Fibroblast of lung (primary cell): ENCODE measurements around the gene OR2T6. TPM values are rescaled to one million over a fixed set of nuclear protein-coding genes. Genes with fewer than 3 reads are reported as not detected.

Experiments
- DNase-seq, 2 donors: peaks; one replicate each; pipeline versions ENCODE4 v3.0.0 to v3.0.0-alpha.2; 2010; ENCODE audit warnings: low read depth in 2 of 2
- H2AFZ ChIP-seq: 2 replicates; pipeline ENCODE4 v1.5.1; 2012; ENCODE audit warnings: low read length, control low read depth, inconsistent platforms
- H3K27ac ChIP-seq: 2 replicates; pipeline ENCODE4 v1.5.1; 2011; ENCODE audit warnings: low read length, control low read depth; ENCODE audit not compliant: insufficient read depth
- H3K27me3 ChIP-seq: 2 replicates; pipeline ENCODE4 v1.5.1; 2011; ENCODE audit warnings: mild to moderate bottlenecking, low read length; ENCODE audit not compliant: control insufficient read depth, insufficient read depth
- H3K36me3 ChIP-seq: 2 replicates; pipeline ENCODE4 v1.5.1; 2011; ENCODE audit warnings: low read length; ENCODE audit not compliant: control insufficient read depth, insufficient read depth
- H3K4me1 ChIP-seq: 2 replicates; pipeline ENCODE4 v1.5.1; 2011; ENCODE audit warnings: low read length; ENCODE audit not compliant: control insufficient read depth, insufficient read depth; ENCODE audit errors: extremely low read depth
- H3K4me2 ChIP-seq: 2 replicates; pipeline ENCODE4 v1.5.1; 2011; ENCODE audit warnings: low read length, control low read depth; ENCODE audit not compliant: insufficient read depth; ENCODE audit errors: extremely low read depth
- H3K4me3 ChIP-seq, 4 experiments: fragments of 200-600 bp in 1 of 4; sonication (generic) in 1 of 4; replicated peaks in 1 of 4; 2 replicates each; pipeline ENCODE4 v1.5.1; 2011 to 2016; ENCODE audit warnings: low read length in 4 of 4, low read depth in 3 of 4, mild to moderate bottlenecking in 3 of 4, control low read depth in 2 of 4, inconsistent platforms in 1 of 4, mixed read lengths in 1 of 4; ENCODE audit not compliant: insufficient read depth in 1 of 4; ENCODE audit errors: control extremely low read depth in 1 of 4
- H3K79me2 ChIP-seq: 2 replicates; pipeline ENCODE4 v1.5.1; 2012; ENCODE audit warnings: mild to moderate bottlenecking, low read length, inconsistent platforms; ENCODE audit not compliant: control insufficient read depth, insufficient read depth
- H3K9ac ChIP-seq: 2 replicates; pipeline ENCODE4 v1.5.1; 2011; ENCODE audit warnings: mild to moderate bottlenecking, low read length, control low read depth; ENCODE audit not compliant: insufficient read depth
- H3K9me3 ChIP-seq: 2 replicates; pipeline ENCODE4 v1.5.1; 2012; ENCODE audit warnings: low read depth, low read length; ENCODE audit not compliant: control insufficient read depth, insufficient read depth
- H4K20me1 ChIP-seq: 2 replicates; pipeline ENCODE4 v1.5.1; 2011; ENCODE audit warnings: low read length; ENCODE audit not compliant: control insufficient read depth, insufficient read depth; ENCODE audit errors: extremely low read depth
- EZH2 ChIP-seq: IDR thresholded peaks from 2 replicates; pipeline ENCODE4 v1.5.1; 2012; ENCODE audit warnings: low read length, control low read depth, mild to moderate bottlenecking; ENCODE audit errors: missing control alignments
- polyA minus RNA-seq: library from RNA; depleted of rRNA, polyadenylated mRNA; stranded (reverse); fragments of >200 nt; gene quantifications from 2 replicates; pipeline ENCODE4 v1.2.3, GENCODE V29; 2011; ENCODE audit warnings: low replicate concordance
- polyA plus RNA-seq, 2 donors: library from polyadenylated mRNA; depleted of rRNA in 1 of 2; stranded (reverse) in 1 of 2; unstranded in 1 of 2; fragments of >200 nt; gene quantifications; 2 replicates each; pipeline ENCODE4 v1.2.1, GENCODE V29; 2011 to 2012; ENCODE audit warnings: missing spikeins in 1 of 2
- total RNA-seq: library from RNA; depleted of rRNA; stranded (reverse); fragments of >200 nt; gene quantifications from 2 replicates; pipeline ENCODE4 v1.2.1, GENCODE V29; 2014
- TF ChIP-seq, protein P1 (sequence below), 2 donors: IDR thresholded peaks in 1 of 2; conservative IDR thresholded peaks in 1 of 2; 1 replicate in 1 of 2; 2 replicates in 1 of 2; pipeline ENCODE4 v1.5.1; 2011 to 2012; ENCODE audit warnings: low read length in 2 of 2, control low read depth in 1 of 2, inconsistent platforms in 1 of 2, low read depth in 1 of 2, mild to moderate bottlenecking in 1 of 2

The OR2T6 gene, protein sequence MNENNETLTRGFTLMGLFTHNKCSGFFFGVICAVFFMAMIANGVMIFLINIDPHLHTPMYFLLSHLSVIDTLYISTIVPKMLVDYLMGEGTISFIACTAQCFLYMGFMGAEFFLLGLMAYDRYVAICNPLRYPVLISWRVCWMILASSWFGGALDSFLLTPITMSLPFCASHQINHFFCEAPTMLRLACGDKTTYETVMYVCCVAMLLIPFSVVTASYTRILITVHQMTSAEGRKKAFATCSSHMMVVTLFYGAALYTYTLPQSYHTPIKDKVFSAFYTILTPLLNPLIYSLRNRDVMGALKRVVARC
- total RNA-seq: not detected in 2 replicates
- polyA plus RNA-seq: not detected in 2 replicates
- not detected in 2 replicates for polyA plus RNA-seq (2012)
- not detected in 2 replicates for polyA minus RNA-seq

GRCh38 chr1:248375446-248375845, at the start of gene OR2T6:
Gene OR2T6, plus strand, starts transcription at chr1:248375746. Its CDS starts 11,863 bp downstream, at chr1:248387609.
- no peaks in the 10 kb centered on the region for H3K4me1 ChIP-seq
- no peaks in the 10 kb centered on the region for H3K36me3 ChIP-seq
- no peaks in the 10 kb centered on the region for H3K9me3 ChIP-seq
- no peak for DNase-seq
- no peak within 1 kb of the TSS for H3K4me3 ChIP-seq
- no peak within 1 kb of the TSS for H3K27ac ChIP-seq
- no peaks in the 10 kb centered on the region for H3K27me3 ChIP-seq
- H3K79me2 ChIP-seq: no peaks in the 10 kb centered on the region
- TF ChIP-seq, protein P1, sequence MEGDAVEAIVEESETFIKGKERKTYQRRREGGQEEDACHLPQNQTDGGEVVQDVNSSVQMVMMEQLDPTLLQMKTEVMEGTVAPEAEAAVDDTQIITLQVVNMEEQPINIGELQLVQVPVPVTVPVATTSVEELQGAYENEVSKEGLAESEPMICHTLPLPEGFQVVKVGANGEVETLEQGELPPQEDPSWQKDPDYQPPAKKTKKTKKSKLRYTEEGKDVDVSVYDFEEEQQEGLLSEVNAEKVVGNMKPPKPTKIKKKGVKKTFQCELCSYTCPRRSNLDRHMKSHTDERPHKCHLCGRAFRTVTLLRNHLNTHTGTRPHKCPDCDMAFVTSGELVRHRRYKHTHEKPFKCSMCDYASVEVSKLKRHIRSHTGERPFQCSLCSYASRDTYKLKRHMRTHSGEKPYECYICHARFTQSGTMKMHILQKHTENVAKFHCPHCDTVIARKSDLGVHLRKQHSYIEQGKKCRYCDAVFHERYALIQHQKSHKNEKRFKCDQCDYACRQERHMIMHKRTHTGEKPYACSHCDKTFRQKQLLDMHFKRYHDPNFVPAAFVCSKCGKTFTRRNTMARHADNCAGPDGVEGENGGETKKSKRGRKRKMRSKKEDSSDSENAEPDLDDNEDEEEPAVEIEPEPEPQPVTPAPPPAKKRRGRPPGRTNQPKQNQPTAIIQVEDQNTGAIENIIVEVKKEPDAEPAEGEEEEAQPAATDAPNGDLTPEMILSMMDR (conservative IDR thresholded peaks at IDR 0.05 in 1 of 2, IDR thresholded peaks at IDR 0.05 in 1 of 2; ENCODE audit: low read depth in 1 of 2, low read length in 2 of 2): no peak
- no peak for TF ChIP-seq EZH2
- no peaks in the 10 kb centered on the region for H4K20me1 ChIP-seq
- H3K4me2 ChIP-seq: no peak within 1 kb of the TSS
- no peak within 1 kb of the TSS for H2AFZ ChIP-seq
- no peak within 1 kb of the TSS for H3K9ac ChIP-seq

DNA sequence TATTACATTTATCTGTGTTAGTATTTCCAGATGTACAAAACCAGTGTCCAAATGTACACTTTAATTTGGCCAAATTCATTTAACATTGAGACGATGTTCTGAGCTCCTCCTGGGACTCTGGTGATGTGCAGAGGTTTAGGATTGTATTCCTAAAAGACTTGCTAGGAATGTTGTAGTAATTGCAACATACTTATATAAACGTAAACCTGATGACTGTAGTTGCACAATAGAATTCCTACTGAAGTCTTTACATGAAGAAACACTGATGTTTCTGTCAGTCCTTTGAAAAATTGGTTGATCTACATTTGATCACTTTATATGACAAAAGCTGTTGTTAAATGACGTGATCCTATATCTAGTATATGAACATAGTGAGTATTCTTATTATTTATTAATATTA, 32.1 kb upstream of the OR2T6 start:
- Histone ChIP-seq H3K27me3 (no peaks in the 10 kb centered on the region), H3K79me2 (no peaks in the 10 kb centered on the region), H3K9ac (no peak overlapping the region), H3K4me1 (no peaks in the 10 kb centered on the region), H3K9me3 (no peaks in the 10 kb centered on the region), H3K27ac (no peak overlapping the region), H3K4me3 (no peak overlapping the region), H3K4me2 (no peak overlapping the region), H4K20me1 (no peaks in the 10 kb centered on the region), H3K36me3 (no peaks in the 10 kb centered on the region), H2AFZ (no peak overlapping the region)
- TF ChIP-seq EZH2: no peak
- TF ChIP-seq, protein P1 (conservative IDR thresholded peaks at IDR 0.05 in 1 of 2, IDR thresholded peaks at IDR 0.05 in 1 of 2; ENCODE audit: low read depth in 1 of 2, low read length in 2 of 2): no peak
- DNase-seq: no peak

DNA sequence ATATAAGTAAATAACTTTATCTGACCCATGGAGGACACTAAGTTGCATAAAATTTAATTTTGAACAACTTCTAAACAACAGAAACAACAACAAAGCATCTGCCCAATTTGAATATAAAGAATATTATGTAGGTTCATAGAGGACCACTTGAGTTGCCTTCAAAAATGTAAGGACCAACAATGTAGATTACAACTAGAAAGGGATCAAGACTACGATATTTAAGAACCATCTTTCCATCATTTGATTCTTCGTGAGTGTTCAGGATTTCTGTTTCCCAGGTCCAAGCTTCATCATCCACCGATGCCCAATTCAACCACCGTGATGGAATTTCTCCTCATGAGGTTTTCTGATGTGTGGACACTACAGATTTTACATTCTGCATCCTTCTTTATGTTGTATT, 27.1 kb upstream of the OR2T6 start, which contains the start of gene OR14C36:
Gene OR14C36, plus strand, starts transcription at position 301 of the 400 bp plus-strand sequence. Its CDS starts 0 bp downstream, at position 301.
- Histone ChIP-seq H3K27me3 (no peaks in the 10 kb centered on the region), H4K20me1 (no peaks in the 10 kb centered on the region), H2AFZ (no peak within 1 kb of the TSS), H3K79me2 (no peaks in the 10 kb centered on the region), H3K9me3 (no peaks in the 10 kb centered on the region), H3K4me3 (no peak within 1 kb of the TSS), H3K36me3 (no peaks in the 10 kb centered on the region), H3K9ac (no peak within 1 kb of the TSS), H3K4me1 (no peaks in the 10 kb centered on the region), H3K4me2 (no peak within 1 kb of the TSS), H3K27ac (no peak within 1 kb of the TSS)
- TF ChIP-seq, protein P1 (conservative IDR thresholded peaks at IDR 0.05 in 1 of 2, IDR thresholded peaks at IDR 0.05 in 1 of 2; ENCODE audit: low read depth in 1 of 2, low read length in 2 of 2): no peak
- TF ChIP-seq EZH2: no peak
- no peak for DNase-seq
